Vagina (tissue), 2 donors: ENCODE data around the gene SLC2A9.

Source experiments
- POLR2A ChIP-seq, 2 donors: fragments of 450-650 bp; IDR thresholded peaks; one replicate each; pipeline ENCODE4 v1.6.1; 2017; ENCODE audit warnings: antibody characterized with exemption in 2 of 2, mild to moderate bottlenecking in 2 of 2, moderate library complexity in 2 of 2
- POLR2AphosphoS5 ChIP-seq, 2 donors: sonication (generic); formaldehyde crosslinking; IDR thresholded peaks; one replicate each; pipeline ENCODE4 v1.9.0; 2017; ENCODE audit warnings: antibody characterized with exemption in 2 of 2, mild to moderate bottlenecking in 2 of 2, low read depth in 1 of 2; ENCODE audit not compliant: insufficient read depth in 1 of 2
- TF ChIP-seq, protein P1 (sequence below), 3 experiments: fragments of 450-650 bp in 2 of 3; fragments of 200-600 bp in 1 of 3; sonication (generic) in 1 of 3; IDR thresholded peaks; one replicate each; pipeline ENCODE4 v1.5.1; 2017 to 2019; ENCODE audit warnings: antibody characterized with exemption in 3 of 3, mild to moderate bottlenecking in 2 of 3, moderate library complexity in 2 of 3

DNA sequence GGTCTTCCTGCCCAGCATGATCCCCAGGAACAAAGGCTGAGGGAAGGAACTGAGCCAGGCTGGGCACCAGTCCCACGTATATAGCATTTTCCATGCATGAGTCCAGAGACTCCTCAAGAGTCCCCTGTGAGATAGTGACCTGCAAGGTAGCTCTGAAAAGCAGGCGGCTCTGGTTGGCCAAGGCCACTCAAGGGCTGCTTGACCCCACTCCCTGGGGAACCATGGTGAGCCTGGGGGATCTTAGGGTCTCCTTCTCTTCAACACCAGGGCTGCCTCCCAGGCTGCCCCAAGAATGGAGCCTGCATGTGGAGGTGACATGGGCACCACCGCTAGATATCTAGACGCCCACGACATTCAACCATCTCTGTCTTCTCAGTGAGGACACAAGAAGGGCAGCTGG, 79.2 kb downstream of the SLC2A9 start:
- TF ChIP-seq, protein P1, sequence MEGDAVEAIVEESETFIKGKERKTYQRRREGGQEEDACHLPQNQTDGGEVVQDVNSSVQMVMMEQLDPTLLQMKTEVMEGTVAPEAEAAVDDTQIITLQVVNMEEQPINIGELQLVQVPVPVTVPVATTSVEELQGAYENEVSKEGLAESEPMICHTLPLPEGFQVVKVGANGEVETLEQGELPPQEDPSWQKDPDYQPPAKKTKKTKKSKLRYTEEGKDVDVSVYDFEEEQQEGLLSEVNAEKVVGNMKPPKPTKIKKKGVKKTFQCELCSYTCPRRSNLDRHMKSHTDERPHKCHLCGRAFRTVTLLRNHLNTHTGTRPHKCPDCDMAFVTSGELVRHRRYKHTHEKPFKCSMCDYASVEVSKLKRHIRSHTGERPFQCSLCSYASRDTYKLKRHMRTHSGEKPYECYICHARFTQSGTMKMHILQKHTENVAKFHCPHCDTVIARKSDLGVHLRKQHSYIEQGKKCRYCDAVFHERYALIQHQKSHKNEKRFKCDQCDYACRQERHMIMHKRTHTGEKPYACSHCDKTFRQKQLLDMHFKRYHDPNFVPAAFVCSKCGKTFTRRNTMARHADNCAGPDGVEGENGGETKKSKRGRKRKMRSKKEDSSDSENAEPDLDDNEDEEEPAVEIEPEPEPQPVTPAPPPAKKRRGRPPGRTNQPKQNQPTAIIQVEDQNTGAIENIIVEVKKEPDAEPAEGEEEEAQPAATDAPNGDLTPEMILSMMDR (IDR thresholded peaks at IDR 0.05), result no peak
- TF ChIP-seq POLR2A (IDR thresholded peaks at IDR 0.05) (no peak), POLR2AphosphoS5 (IDR thresholded peaks at IDR 0.05; ENCODE audit: insufficient read depth in 1 of 2, low read depth in 1 of 2) (no peak)
